Hepatocyte (in vitro differentiated cells): ENCODE measurements around the gene ANKS1B.

Experiments used
- CTCF ChIP-seq: fragments of 200-600 bp; sonication (generic); IDR thresholded peaks from 2 replicates; pipeline ENCODE4 v1.5.1; 2016; ENCODE audit warnings: antibody characterized with exemption, mild to moderate bottlenecking; ENCODE audit not compliant: poor library complexity
- EZH2 ChIP-seq: fragments of 200-600 bp; sonication (generic); IDR thresholded peaks from 2 replicates; pipeline ENCODE4 v1.6.1; 2016; ENCODE audit warnings: antibody characterized with exemption, mild to moderate bottlenecking, borderline replicate concordance
- EZH2phosphoT487 ChIP-seq: fragments of 200-600 bp; sonication (generic); IDR thresholded peaks from one replicate; pipeline ENCODE4 v1.6.1; 2018; ENCODE audit warnings: antibody characterized with exemption, mild to moderate bottlenecking, low read depth, moderate library complexity; ENCODE audit not compliant: unreplicated experiment, severe bottlenecking

- no peak for TF ChIP-seq CTCF
- no peak for TF ChIP-seq EZH2phosphoT487
- TF ChIP-seq EZH2: no peak
Observed at GRCh38 chr12:98757455-98757854, 1227.3 kb downstream of the ANKS1B start.
